ENCODE results near the gene FAM219A.
"Not testable (repeated sequence)": the region's sequence is repeated elsewhere in the genome, so short reads cannot be mapped to it uniquely, and the experiment has no call there.

FAM219A gene

GRCh38 chr9:34490760-34491159 lies 32.4 kb upstream of the FAM219A start:
- ChIA-PET CTCF (interaction anchor here (1.5 to 6.3 kb wide), 4 partner anchors 11 to 101 kb away, joined by 3 to 53 read pairs (median 10); partner anchors contain the start of gene ENHO), POLR2A (interaction anchor here (1.3 kb wide), 1 partner anchor 32 kb away, joined by 3 read pairs; the partner anchor contains the start of genes DNAI1 and FAM219A)
- no peak for DNase-seq (ENCODE audit: low read depth, low spot score)
- H3K4me3 ChIP-seq (ENCODE audit: low read depth, low read length) = no peak overlapping the region
- TF ChIP-seq CTCF (IDR thresholded peaks at IDR 0.05; ENCODE audit: insufficient read depth, low read length, missing control alignments) = no peak

DNA sequence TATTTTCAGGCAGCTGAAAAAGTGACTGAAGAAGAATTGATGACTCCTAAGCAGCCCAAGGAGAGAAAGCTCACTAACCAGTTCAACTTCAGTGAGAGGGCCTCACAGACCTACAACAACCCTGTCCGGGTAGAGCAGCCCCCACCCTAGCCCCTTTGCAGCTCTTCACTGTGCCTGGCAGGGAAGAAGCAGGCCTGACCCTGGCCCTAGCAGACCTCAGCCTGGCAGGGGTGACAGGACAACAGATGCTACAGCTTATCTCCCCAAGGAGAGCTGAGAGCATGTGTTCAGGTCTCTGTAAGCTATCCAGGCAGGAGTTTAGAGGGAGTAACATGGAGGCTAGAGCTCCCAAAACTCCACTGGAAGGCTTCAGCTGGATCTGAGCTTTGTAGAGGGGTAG lies 32.0 kb upstream of the FAM219A start:
- no peak for DNase-seq (ENCODE audit: low read depth, low spot score)
- no peak for TF ChIP-seq CTCF (IDR thresholded peaks at IDR 0.05; ENCODE audit: insufficient read depth, low read length, missing control alignments)
- H3K4me3 ChIP-seq (ENCODE audit: low read depth, low read length) = no peak overlapping the region
- ChIA-PET CTCF (interaction anchor here (0.7 to 6.3 kb wide), 4 partner anchors 11 to 101 kb away, joined by 4 to 53 read pairs (median 10); no protein-coding TSS in a partner anchor), POLR2A (interaction anchor here (1.3 kb wide), 1 partner anchor 32 kb away, joined by 3 read pairs; the partner anchor contains the start of genes DNAI1 and FAM219A)

DNA sequence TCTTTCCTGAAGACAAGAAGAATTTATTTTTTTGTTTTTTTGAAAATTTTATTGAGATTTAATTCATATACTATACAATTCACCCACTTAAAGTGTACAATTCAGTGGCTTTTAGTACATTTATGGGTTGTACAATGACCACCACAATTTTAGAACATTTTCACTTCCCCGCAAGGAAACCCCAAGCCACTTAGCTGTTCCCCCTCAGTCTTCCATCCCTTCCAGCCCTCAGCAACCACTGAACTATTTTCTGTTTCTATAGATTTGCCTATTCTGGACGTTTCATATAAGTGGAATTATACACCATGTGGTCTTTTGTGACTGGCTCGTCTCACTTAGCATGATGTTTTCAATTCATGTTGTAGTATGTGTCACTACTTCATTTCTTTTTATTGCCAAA lies 28.2 kb upstream of the FAM219A start:
- ChIA-PET CTCF (no interaction called here), POLR2A (no interaction called here)
- no peak overlapping the region for H3K4me3 ChIP-seq (ENCODE audit: low read depth, low read length)
- TF ChIP-seq CTCF (IDR thresholded peaks at IDR 0.05; ENCODE audit: insufficient read depth, low read length, missing control alignments) = no peak
- DNase-seq (ENCODE audit: low read depth, low spot score) = no peak

DNA sequence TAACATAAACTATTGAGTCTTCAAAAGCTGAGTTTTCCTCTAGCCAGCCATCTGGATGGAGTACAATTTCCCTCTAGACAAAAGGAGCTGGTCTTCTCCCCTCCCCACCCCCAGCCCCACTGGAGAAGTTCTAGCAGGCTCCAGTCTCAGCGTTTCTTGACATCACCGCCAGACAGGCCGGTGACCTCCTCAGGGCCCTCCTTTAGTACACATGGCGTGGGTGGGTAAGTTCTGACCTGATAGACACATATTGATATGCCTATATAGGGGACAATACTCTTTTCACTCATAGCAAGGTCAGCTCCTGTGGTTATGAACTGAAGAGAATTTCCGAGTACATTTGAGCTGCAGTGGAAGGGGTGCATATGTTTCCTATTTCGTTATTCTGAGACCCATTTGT lies 27.5 kb upstream of the FAM219A start:
- H3K4me3 ChIP-seq (ENCODE audit: low read depth, low read length) = no peak overlapping the region
- no peak for DNase-seq (ENCODE audit: low read depth, low spot score)
- no peak for TF ChIP-seq CTCF (IDR thresholded peaks at IDR 0.05; ENCODE audit: insufficient read depth, low read length, missing control alignments)
- POLR2A ChIA-PET = no interaction called here
- CTCF ChIA-PET = interaction anchor here (0.6 kb wide), 1 partner anchor 14 kb away, joined by 3 read pairs; no protein-coding TSS in a partner anchor

GRCh38 chr9:34484678-34485077 lies 26.3 kb upstream of the FAM219A start:
- no peak for DNase-seq (ENCODE audit: low read depth, low spot score)
- TF ChIP-seq CTCF (IDR thresholded peaks at IDR 0.05; ENCODE audit: insufficient read depth, low read length, missing control alignments) = no peak
- CTCF ChIA-PET = interaction anchor here (0.7 to 1.3 kb wide), 3 partner anchors 12 to 81 kb away, joined by 3 to 5 read pairs (median 3); no protein-coding TSS in a partner anchor
- POLR2A ChIA-PET = no interaction called here
- H3K4me3 ChIP-seq (ENCODE audit: low read depth, low read length) = no peak overlapping the region

GRCh38 chr9:34482746-34483145 lies 24.4 kb upstream of the FAM219A start:
- POLR2A ChIA-PET; CTCF ChIA-PET; H3K4me3 ChIP-seq (ENCODE audit: low read depth, low read length); DNase-seq (ENCODE audit: low read depth, low spot score): not testable (repeated sequence)

DNA sequence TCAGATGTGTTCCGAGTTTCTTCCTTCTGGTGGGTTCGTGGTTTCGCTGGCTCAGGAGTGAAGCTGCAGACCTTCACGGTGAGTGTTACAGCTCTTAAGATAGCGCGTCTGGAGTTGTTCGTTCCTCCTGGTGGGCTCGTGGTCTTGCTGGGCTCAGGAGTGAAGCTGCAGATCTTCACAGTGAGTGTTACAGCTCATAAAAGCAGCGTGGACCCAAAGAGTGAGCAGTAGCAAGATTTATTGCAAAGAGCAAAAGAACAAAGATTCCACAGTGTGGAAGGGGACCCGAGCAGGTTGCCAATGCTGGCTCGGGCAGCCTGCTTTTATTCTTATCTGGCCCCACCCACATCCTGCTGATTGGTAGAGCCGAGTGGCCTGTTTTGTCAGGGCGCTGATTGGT lies 23.2 kb upstream of the FAM219A start:
- CTCF ChIA-PET; POLR2A ChIA-PET; H3K4me3 ChIP-seq (ENCODE audit: low read depth, low read length); DNase-seq (ENCODE audit: low read depth, low spot score): not testable (repeated sequence)
